HG03469 (cell line): Measurements from ENCODE around the gene MLKL.

Experiments used
- ATAC-seq: cut with Tn5 transposase; IDR thresholded peaks from one replicate; pipeline ENCODE4 v1.9.1; 2021; ENCODE audit warnings: mild to moderate bottlenecking, moderate library complexity, moderate number of reproducible peaks; ENCODE audit not compliant: unreplicated experiment

The MLKL gene

DNA sequence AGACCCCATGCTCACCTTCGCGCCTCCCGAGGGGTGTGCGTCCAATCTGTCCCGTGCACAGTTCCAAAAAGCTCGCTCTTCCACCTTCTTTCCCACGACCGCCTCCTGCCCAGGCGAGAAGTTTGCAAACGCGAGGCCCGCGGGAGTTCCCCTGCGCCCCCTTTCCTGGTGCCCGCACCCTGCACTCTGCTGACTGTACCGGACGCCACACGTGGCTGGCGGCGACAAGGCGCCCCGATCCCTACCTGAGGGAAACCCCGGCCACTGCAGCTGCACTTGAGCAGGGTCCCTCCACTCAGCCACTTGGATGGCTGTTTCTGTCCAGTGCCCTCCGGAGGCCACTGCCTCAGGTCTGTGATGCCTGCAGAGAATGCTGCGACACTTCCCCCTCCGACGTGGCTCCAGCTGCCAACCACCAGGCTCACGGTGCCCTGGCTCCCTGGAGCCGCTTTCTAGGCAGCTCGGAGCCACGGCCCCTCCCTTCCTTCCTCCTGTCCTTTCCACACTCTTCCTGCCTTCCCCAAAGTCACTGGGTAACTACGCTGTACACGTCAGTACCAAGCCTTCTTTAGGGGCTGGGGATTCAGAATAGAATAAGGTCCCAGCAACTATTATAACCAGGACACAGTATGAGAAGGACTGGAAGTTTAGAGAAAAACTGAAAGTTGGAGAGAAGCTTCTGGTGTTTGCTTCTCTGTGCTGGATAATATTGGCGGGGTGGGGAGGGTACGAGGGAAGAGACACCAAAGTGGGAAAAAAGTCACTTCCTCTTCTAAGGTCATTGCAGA is at the start of gene MLKL:
Gene MLKL (minus strand): TSS at position 425 of the 788 bp plus-strand sequence. CDS start 5,105 bp downstream, outside the sequence.
- no peak for ATAC-seq

DNA sequence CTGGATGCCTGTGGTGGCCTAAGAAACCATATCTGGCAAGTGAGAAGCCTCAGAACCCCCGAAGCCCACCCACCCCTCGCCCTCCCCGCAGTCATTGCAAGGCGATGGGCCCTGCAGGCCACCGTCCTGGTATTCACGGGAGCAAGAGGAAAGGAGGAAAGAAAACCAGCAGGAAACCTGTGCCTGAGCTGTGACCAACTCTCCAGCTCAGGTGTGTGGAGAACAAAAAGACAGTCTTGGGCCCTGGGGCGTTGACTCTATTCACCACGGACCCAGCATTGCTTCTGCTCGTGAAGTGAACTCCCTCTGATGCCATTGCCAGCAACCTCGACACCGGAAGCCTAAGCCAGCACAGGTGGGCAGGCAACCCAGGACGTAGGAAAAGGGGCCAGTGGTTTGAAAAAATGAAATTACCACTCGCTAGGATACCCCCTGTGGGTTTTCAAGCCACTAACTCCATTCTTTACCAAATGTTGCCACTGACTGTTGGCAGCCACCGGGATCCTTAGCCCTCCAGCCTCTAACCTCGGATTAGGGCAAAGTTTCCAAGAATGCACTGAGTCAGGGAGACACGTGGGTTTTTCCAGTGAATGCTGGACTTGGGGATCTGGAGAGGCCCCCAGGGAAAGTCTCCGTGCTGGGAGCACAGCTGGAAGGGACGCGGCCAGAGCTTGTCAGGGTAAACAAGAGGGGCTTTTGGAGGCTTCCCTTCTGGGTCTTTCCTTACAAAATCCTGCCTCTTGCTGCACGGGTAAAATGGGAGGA is 48.8 kb upstream of the MLKL start:
- no peak for ATAC-seq

DNA sequence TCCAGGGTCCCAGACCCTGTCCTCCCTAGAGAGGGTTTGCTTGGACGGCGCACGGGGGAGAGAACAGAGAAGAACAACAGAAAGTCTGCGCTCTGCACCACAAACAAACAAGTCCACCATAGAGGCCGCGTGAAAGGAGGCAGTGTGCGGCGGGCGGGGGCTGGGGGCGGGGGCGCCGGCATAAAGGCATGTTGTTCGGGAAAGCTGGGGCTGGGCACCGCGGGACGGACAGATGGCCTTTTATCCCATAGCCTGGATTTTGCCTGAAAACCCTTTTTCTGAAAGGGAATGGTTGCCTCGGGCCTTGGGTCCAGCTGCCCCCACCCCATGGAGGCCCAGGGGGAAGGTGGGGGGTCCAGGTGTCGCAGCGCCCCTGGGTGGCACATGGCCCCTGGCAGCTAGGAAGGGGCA is 48.0 kb upstream of the MLKL start:
- ATAC-seq: no peak

DNA sequence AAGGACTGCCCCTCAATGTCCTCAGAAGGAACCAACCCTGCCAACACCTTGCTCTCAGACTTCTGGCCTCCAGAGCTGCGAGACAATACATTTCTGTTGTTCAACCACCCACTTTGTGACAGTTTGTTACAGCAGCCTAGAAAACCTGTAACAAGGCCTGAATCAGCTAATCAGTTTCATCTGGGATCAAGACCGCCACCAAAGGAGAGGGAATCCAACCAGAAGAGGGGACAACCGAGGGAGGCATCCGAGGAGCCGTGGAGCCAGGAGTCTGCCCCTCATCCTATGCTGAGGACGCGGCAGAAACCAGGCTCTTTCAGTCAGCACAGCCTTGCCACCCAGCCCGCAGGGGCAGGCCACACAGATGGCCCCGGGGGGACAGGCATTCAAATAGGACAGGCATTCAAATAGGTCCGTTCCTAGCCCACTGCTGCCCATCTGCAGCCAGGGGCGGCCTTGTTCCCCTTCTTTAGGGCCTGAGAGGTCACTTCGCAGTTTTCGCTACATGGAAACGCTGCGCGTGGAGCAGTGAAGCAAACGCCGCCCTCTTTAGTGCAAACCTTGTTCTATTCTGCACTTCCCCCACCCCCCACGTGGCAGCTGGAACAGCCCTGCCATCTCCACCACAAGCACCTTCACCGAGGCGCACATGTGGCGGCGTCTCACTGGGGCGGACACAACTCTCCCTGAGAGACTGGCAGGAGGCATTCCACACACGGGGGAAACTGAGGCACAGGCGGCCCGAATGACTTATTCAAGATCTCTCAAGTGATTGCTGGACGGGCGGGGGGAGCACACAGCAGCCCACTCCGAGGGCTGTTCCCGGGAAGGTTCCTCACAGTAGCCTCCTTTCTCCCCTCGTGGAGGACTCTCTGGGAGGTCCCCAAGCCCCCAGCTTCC is 47.3 kb upstream of the MLKL start:
- no peak for ATAC-seq

DNA sequence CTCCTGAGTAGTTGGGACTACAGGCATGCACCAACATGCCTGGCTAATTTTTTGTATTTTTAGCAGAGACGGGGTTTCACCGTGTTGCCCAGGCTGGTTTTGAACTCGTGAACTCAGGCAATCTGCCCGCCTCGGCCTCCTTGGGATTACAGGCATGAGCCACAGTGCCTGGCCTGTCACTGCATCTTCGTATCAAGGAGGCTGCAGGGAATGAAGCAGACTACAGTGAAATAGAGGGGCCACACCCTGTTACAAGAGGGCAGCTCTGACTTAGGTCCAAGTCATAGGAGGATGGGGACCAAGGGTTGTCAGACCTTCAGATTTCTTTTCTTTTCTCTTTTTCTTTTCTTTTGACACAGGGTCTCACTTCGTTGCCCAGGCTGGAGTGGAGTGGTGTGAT is 45.3 kb upstream of the MLKL start:
- ATAC-seq: no peak

DNA sequence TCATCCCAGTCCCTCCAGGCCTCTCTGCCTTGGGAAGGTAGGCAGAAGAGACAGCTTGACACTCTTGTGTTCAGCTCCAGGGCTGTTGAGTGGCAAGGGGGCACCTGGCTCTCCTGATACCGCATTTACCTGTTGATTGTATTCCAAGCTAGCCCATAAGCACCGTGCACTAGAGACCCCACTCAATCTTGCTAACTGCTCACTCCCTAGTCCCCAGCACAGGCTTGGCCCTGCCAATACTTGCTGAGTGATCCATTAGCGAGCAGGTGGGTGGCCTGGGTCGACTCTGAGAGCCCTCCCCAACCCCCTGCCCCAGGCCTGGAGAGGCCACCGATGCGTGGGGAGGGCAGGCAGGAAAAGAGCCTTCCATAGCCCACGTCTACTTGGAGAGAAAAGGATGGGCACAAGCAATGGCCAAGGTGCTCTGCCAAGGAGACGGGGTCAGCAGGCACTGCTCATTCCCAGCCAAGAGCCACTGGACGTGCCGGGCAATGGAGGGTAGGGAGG is 44.5 kb upstream of the MLKL start:
- ATAC-seq: no peak

DNA sequence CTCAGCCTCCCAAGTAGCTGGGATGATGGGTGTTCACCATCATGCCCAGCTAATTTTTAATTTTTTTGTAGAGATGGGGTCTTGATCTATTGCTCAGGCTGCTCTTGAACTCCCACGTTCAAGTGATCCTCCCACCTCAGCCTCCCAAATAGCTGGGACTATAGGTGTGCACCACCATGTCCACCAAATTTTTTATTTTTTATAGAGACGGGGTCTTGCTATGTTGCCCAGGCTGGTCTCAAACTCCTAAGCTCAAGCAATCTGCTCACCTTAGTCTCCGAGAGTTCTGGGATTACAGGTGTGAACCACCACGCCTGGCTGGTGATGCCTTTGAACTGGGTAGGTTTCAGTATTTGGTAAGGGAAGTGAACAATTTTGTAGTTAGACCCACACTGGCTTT is 43.9 kb upstream of the MLKL start:
- no peak for ATAC-seq

DNA sequence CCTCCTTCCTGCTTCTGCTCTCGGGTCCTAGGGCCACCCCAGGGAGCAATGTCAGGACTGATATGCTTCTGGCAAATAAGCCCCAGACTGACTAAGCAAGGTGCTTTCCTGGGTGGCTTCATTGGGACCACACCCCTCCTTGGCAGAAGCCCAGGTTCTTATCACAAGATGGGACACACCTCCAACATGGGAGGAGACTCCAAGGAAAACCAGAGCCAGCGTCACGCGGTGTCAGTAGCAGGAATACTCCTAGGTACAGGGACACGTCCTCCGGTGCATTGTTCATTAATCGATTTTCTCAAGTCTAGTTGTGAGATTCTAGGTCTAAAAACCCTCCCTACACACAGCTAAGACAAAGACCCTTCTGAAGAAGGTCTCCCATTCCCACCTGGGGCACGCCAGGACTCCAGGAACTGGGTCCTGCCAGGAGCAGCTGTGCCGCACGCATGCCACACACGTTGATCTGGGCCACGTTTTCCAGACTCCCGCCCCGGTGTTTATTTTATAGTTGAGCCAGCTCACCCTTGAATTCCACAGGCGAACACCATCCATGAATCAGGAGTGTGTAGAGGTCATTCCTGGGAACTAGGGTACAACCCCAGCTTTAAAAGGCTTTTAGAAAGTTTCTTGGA is 43.1 kb upstream of the MLKL start:
- ATAC-seq: no peak

DNA sequence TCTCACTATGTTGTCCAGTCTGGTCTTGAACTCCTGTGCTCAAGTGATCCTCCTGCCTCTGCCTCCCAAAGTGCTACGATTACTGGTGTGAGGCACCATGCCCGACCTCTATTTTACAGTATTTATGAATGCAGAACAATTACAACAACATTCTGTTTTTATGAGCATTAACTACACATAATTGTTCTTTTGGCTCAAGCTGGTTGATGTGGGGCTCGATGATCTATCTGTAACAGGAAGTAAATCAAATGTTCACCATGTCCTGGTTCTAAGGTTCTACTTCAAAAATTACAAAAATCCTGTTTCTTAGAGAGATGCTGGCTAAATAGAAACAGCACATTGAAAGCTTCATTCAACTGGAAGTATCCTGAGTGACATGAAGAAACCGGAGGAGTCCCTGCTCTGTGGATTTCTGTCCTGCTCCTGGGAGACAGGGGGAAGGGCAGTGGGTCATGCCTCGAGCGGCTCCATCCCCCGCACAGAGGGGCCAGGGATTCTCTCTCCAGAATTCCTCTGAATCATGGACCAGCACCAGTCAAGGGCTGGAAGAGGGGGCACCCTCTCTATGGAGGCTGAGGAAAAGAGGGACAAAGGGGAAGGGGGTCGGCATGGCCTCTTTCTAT is 42.5 kb upstream of the MLKL start:
- ATAC-seq: no peak

DNA sequence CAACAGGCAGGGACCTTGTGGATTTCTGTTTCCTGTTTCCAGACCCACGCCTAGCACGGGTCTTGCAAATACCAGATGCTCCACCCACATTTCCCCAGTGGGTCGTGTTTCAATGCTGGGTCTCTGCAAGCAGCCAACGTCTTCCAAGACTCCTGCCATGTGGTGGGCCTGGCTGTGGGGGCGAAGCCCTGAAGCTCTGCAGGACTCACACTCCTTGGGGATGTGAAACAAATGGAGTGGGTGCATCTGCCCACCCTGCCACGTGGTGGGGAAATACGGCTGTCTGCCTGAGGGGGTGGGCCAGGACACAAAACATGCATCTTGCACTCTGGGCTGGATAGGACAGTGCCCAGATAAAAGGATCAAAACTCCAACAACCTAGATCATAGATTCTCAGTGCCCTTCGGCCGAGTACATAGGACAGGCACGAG is 41.4 kb upstream of the MLKL start:
- no peak for ATAC-seq

DNA sequence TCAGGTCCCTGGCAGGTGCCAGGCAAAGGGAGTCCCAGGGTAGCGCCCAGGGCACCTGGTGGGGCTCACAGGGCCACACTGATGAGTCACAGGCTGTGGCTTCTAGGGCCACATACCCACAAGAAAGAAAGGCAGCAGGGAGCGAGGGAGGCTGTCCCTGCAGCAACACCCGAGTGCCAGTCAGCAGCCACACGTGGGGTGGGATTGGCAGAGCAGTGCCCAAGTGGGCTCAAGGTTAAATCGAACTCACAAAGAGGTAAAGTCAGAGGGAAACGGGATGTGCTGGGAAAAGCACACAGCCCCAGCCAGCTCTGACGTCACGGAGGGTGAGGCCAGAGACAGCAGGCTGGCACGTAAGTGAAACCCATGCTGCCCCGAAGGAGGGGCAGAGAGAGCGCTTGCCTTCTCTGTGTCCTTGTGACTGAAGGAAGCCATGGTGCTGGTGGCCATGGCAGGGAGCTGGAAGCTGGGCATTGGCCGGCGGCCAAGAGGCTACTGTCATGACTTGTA is 40.2 kb upstream of the MLKL start:
- ATAC-seq: no peak

DNA sequence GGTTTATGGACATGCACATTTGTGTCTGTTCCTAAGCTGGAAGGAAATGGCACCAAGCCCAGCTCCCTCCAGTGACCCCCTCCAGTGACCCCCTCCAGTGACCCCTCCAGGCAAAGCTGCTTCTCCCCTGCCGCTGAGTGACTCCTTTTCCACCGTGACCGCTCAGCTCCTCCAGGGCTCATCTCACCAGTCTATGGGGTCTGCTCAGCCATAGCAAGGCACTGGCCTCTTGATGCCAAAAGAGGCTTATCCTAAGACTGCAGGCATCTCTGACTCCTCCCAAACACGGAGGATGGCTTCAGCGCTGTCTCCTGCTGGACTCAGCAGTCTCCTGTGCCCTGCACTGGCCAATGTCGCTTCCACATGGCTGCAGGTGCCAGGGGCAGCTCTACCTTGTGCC is 38.6 kb upstream of the MLKL start:
- no peak for ATAC-seq

DNA sequence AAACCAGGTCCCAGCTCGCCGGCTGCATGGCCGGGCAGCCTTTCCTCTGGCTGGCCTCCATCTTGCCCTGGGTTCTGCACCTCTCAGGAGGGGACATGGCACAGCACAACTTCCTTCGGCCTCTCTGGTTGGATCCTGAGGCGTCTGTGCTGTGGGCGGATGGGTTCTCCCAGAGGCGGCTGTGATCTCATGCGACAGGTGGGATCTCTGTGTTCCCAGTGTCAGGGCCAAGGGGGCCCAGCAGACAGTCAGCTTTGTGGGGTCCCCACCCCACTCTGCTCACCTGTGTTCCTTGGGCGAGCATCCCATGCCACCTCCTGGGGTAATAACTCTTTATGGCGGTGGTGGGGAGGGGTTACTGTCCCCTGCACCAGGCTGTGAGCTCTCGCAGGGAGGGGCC is 38.2 kb upstream of the MLKL start:
- ATAC-seq: no peak

DNA sequence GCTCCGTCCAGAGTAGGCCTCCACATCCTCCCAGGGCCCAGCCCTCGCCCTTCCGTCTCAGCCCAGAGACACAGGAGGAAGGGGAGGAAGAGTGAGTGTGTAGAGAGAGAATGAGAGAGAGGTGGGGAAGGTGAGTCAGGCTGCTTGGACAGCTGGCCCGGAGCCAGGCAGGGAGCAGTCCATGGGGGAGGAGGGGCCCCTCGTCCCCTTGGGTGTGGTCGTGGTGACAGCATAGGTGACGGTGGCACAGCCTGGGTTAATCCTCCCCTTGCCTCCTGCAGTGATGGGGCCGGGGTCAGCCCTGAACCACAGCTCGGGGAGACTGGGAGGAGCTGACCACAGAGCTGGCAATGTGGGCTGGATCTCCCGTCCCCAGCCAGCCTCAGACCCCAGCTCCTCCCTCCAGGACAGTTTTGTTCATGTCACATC is 37.5 kb upstream of the MLKL start:
- no peak for ATAC-seq

DNA sequence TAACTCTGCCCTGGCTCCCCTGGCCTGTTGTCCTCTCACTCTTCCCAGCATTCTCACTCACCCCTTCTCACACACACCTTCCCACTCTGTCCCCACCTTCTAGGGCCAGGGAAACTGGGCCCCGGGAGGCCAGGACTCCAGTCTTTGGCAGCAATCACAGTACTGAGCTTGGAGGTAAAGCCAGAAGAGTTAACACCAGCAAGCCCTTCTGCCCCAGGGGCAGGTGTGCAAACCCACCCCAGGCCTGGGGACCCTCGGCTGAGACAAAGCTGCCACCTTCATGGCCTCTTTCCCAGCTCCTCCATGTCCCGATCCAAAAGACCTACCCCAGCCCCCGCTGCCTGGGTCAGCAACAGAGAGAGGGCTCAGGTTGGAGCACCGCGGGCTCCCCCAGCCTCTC is 36.9 kb upstream of the MLKL start:
- ATAC-seq: no peak

DNA sequence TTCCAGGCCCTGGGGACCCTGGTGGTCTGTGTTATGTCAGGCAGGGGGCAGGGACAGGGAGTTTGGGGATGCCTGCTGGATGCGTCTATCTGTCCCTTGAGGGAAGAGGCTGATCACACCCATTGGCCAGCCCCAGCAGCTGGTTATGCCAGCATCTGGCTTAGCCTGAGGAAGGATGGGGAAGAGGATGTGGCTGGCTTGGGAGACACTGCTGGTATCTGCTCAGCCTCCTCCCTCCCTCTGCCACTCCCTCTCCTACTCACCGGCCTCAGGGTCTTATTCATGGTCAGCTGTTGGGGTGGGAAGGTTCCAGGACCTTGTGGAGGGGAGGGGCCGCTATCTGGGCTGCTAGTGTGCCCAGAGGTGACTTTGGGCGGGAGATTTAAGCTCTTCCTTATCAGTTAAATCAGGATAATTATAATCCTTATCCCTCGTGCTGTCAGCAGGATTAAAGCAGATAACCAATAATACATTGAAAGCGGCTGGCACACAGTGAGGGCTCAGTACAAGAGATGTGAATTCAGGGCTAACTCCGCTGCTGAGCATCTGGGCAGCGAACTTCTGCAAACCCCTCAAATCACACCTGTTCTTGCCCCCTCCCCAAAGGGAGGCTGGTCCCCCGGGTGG is 36.0 kb upstream of the MLKL start:
- ATAC-seq: no peak

DNA sequence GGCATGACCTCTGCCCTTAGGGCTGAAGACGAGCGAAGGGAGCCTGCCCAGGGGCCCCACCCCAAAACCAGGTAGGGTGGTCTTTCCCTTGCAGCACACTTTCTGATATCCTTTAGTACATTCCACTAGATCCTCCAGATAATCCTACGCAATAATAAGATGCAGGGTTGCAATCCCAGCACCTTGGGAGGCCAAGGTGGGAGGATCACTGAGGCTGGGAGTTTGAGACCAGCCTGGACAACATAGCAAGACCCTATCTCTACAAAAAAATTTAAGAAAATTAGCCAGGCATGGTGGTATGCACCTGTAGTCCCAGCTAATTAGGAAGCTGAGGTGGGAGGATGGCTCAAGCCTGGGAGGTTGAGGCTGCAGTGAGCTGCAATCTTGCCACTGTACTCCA is 34.9 kb upstream of the MLKL start:
- no peak for ATAC-seq

DNA sequence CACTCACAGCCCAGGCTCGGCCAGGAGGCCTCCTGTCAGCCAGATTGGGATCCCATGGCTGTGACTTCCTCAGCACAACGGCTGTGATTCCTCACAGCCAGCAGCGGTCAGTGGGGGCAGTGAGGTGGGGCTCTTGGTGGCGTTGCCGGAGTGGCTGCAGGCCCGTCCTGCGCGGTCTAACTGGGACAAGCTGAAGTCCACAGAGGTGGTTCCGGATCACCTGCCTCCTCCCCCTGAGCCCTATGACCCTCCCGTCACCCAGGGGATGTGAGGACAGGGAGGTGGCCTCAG is 34.4 kb upstream of the MLKL start:
- no peak for ATAC-seq

DNA sequence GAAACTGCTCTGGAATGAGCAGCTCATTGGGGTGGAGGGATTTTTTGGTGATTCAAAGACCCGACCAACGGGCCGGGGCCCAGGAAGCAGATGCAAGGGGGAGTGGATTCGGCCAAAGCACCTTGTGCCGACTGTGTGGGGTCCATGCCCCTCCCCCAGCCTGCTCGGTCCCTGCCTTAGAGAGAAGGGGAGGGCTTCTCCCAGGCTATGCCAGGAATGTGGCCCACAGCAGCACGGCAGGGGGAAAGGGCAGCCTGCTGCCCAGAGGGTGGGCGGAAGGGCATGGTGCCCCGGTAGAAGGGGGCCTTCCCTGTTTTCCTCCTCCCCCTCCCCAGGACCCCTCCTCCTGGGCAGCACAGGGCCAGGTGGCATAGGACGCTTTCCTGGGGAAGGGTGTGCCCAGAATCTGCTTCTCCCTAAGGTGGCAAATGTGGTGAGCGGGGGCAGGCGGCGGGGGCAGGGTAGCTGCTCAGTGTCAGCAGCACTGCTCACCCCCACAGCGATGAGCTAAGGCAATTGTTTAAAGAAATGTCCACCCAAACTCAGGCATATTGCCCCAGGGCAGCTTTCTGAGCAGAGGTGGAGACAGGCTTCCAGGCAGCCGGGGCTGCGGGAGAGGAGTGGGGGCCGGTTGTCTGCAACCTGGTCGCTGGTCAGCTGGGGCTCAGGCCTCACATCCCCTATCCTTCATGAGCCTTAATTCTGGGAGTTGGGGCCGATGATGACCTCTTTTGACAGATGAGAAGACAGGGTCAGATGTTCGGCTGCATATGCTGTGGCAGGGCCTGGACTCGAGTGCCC is 33.9 kb upstream of the MLKL start:
- ATAC-seq: no peak
